ENCODE results near the gene COPS3. TPM values are rescaled to one million over a fixed set of nuclear protein-coding genes. Genes with fewer than 3 reads are reported as not detected.
A peak's percentile ranks its signal among the peaks of the same experiment; 100 is the strongest.

COPS3 gene
- total RNA-seq, 1 donor from 2014 or later = 36.6 TPM

GRCh38 chr17:17214646-17215436, 66.2 kb downstream of the COPS3 start:
- DNase-seq (ENCODE audit: low spot score in 2 of 2) = no peak
- intact Hi-C loops (cut with DNase I) = no loop called here
- H3K4me3 ChIP-seq = no peak overlapping the region
- no peaks in the 10 kb centered on the region for H3K9me3 ChIP-seq
- no peaks in the 10 kb centered on the region for H3K4me1 ChIP-seq
- H3K27ac ChIP-seq = no peak overlapping the region
- TF ChIP-seq, protein P1, sequence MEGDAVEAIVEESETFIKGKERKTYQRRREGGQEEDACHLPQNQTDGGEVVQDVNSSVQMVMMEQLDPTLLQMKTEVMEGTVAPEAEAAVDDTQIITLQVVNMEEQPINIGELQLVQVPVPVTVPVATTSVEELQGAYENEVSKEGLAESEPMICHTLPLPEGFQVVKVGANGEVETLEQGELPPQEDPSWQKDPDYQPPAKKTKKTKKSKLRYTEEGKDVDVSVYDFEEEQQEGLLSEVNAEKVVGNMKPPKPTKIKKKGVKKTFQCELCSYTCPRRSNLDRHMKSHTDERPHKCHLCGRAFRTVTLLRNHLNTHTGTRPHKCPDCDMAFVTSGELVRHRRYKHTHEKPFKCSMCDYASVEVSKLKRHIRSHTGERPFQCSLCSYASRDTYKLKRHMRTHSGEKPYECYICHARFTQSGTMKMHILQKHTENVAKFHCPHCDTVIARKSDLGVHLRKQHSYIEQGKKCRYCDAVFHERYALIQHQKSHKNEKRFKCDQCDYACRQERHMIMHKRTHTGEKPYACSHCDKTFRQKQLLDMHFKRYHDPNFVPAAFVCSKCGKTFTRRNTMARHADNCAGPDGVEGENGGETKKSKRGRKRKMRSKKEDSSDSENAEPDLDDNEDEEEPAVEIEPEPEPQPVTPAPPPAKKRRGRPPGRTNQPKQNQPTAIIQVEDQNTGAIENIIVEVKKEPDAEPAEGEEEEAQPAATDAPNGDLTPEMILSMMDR (IDR thresholded peaks at IDR 0.05) = no peak
- no peaks in the 10 kb centered on the region for H3K27me3 ChIP-seq
- peaks cover 69 to 70% of the 10 kb centered on the region in 2 donors for H3K36me3 ChIP-seq

GRCh38 chr17:17213775-17214174, 67.3 kb downstream of the COPS3 start:
- Histone ChIP-seq H3K27me3 (no peaks in the 10 kb centered on the region), H3K9me3 (no peaks in the 10 kb centered on the region), H3K36me3 (peaks cover 60 to 63% of the 10 kb centered on the region in 2 donors), H3K4me1 (no peaks in the 10 kb centered on the region), H3K4me3 (no peak overlapping the region), H3K27ac (no peak overlapping the region)
- no peak for DNase-seq (ENCODE audit: low spot score in 2 of 2)
- intact Hi-C loops (cut with DNase I) = no loop called here
- TF ChIP-seq, protein P1 (IDR thresholded peaks at IDR 0.05) = no peak

GRCh38 chr17:17207998-17208397, 73.0 kb downstream of the COPS3 start:
- TF ChIP-seq, protein P1 (IDR thresholded peaks at IDR 0.05) = no peak
- H3K4me3 ChIP-seq = no peak overlapping the region
- H3K36me3 ChIP-seq = peaks cover 5 to 9% of the 10 kb centered on the region in 2 donors
- no peak for DNase-seq (ENCODE audit: low spot score in 2 of 2)
- intact Hi-C loops (cut with DNase I) = loop anchor here (1.0 to 10.0 kb wide), 4 partner anchors 29 to 203 kb away; partner anchors contain the start of genes FLCN and MPRIP
- no peaks in the 10 kb centered on the region for H3K9me3 ChIP-seq
- H3K4me1 ChIP-seq = peaks cover 13 to 36% of the 10 kb centered on the region in 2 donors
- peak overlapping the region; percentile 89 to 90 for H3K27ac ChIP-seq
- no peaks in the 10 kb centered on the region for H3K27me3 ChIP-seq

DNA sequence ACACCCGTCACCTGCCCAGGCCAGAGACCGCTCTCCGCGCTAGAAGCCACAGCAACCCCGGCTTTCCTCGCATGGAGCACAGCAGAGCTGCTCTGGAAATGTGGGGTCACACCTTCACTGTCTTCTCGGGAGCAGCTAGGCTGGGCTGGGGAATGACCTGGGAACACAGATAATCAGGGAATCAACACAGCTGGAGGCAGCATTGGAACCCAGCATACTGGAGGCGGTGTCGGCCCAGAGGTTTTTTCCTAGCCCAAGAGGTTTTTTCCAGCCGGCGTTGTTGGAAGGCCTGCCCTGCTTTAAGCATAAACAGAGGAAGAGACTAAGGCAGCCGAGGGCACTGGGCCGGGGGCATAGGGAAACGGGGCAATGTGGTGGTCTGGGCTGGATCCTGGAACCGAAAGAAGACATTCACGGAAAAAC, 74.1 kb downstream of the COPS3 start:
- Histone ChIP-seq H3K36me3 (peaks cover 3 to 4% of the 10 kb centered on the region in 2 donors), H3K4me1 (peaks cover 13 to 36% of the 10 kb centered on the region in 2 donors)
- no peak for DNase-seq (ENCODE audit: low spot score in 2 of 2)

DNA sequence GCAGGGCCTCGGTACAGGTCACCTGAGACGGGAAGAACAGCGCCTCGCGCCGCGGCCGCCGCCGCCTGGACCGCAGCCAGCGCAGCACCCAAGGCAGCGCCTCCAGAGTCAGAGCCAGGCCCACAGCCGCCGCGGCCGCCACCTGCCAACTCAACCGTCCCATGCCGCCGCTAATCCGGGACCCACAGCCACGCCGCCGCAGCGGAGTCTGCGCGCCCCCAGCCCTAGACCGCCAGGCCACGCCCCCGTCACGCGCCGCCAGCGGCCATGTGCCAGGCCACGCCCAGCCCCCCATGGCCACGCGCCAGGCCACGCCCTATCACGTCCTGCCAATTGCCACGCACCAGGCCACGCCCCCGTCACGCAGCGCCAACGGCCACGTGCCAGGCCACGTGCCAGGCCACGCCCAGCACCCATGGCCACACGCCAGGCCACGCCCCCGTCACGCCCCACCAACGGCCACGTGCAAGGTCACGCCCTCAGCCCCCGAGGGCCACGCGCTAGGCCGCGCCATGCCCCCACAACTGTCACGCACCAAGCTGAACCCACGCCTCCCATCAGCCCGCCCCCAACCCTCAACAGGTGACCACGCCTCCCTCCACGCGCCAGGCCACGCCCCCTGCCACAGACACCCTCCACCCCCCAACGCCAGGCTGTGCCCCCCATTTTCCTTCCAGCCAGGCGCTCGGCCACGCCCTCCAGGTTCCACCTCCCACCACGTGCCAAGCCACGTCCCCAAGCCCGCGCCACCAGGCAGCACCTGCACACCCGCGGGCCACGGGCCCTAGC, 74.7 kb downstream of the COPS3 start, which contains the start of gene PLD6:
PLD6 (minus strand) TSS at position 210 of the 789 bp plus-strand sequence; CDS start at position 163, 47 bp downstream.
- intact Hi-C loops (cut with DNase I) = loop anchor here (2.0 to 10.0 kb wide), 3 partner anchors 54 to 202 kb away; partner anchors contain the start of gene MPRIP
- H3K4me3 ChIP-seq = peak within 1 kb of the TSS; percentile 62 to 81
- H3K27me3 ChIP-seq = no peaks in the 10 kb centered on the region
- H3K27ac ChIP-seq = peak within 1 kb of the TSS; percentile 89 to 90
- H3K36me3 ChIP-seq = peaks cover 3 to 4% of the 10 kb centered on the region in 2 donors
- no peaks in the 10 kb centered on the region for H3K9me3 ChIP-seq
- TF ChIP-seq, protein P1 (IDR thresholded peaks at IDR 0.05) = no peak
- peaks cover 13 to 36% of the 10 kb centered on the region in 2 donors for H3K4me1 ChIP-seq
- peak; percentile 44 to 85 for DNase-seq (ENCODE audit: low spot score in 2 of 2)

More for the DNA sequence above, 74.1 kb downstream of the COPS3 start:
- Histone ChIP-seq H3K27me3 (no peaks in the 10 kb centered on the region), H3K9me3 (no peaks in the 10 kb centered on the region), H3K27ac (peak overlapping the region; percentile 89 to 90), H3K4me3 (peak overlapping the region in 1 of 2 donors; percentile 62)
- TF ChIP-seq, protein P1 (IDR thresholded peaks at IDR 0.05) = no peak
- intact Hi-C loops (cut with DNase I) = loop anchor here (1.0 to 10.0 kb wide), 4 partner anchors 30 to 202 kb away; partner anchors contain the start of genes FLCN and MPRIP
